ENCODE measurements around the gene BLACAT1.

DNA sequence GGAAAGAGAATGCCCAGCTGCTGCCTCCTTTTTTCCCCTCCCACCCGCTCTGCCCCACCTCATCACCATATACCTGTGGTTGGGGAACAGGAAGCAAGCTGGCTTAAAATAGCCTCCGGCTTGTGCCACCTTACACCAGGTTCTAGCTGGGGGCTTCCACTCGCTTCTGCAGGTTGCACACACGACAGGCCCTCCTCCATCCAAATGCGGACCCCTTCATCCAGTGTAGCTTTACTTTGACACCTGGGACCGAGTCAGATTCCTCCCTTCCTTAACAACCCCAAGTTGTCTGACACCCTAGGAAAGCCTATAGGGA lies 14.6 kb downstream of the BLACAT1 start:
- TF ChIP-seq SIX1 (CRISPR knock-in tag; IDR thresholded peaks at IDR 0.05; ENCODE audit: borderline replicate concordance): no peak
- TF ChIP-seq, protein P1, sequence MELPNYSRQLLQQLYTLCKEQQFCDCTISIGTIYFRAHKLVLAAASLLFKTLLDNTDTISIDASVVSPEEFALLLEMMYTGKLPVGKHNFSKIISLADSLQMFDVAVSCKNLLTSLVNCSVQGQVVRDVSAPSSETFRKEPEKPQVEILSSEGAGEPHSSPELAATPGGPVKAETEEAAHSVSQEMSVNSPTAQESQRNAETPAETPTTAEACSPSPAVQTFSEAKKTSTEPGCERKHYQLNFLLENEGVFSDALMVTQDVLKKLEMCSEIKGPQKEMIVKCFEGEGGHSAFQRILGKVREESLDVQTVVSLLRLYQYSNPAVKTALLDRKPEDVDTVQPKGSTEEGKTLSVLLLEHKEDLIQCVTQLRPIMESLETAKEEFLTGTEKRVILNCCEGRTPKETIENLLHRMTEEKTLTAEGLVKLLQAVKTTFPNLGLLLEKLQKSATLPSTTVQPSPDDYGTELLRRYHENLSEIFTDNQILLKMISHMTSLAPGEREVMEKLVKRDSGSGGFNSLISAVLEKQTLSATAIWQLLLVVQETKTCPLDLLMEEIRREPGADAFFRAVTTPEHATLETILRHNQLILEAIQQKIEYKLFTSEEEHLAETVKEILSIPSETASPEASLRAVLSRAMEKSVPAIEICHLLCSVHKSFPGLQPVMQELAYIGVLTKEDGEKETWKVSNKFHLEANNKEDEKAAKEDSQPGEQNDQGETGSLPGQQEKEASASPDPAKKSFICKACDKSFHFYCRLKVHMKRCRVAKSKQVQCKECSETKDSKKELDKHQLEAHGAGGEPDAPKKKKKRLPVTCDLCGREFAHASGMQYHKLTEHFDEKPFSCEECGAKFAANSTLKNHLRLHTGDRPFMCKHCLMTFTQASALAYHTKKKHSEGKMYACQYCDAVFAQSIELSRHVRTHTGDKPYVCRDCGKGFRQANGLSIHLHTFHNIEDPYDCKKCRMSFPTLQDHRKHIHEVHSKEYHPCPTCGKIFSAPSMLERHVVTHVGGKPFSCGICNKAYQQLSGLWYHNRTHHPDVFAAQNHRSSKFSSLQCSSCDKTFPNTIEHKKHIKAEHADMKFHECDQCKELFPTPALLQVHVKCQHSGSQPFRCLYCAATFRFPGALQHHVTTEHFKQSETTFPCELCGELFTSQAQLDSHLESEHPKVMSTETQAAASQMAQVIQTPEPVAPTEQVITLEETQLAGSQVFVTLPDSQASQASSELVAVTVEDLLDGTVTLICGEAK (IDR thresholded peaks at IDR 0.05): no peak
- TF ChIP-seq, protein P1 (CRISPR knock-in tag; IDR thresholded peaks at IDR 0.05): no peak

Data from HepG2 (cell line).